Inferior parietal cortex (tissue), 1 donor: ENCODE measurements around the gene EIPR1.
A peak's percentile ranks its signal among the peaks of the same experiment; 100 is the strongest.

Source experiments
- DNase-seq: peaks from one replicate; pipeline ENCODE4 v3.0.0-alpha.2; 2016; ENCODE audit errors: extremely low spot score

The EIPR1 gene

DNA sequence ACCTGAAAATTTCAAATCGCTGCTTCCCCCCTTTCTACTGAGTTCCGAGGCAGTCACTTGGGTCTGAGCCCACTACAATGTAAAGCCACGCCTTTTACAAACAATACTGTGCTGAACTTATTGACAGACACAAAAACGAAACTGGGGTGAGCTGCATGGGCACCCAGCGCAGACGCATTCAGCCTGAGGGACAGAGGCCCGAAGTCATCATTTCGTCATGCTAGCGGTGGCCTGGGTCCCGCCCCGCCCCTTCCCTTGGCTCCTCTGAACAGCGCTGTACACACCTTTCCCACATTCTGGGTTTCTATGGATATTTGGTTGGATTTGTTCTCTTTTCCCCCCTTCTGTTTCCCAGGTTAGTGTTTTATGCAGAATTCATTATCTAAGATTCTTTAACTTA lies 71.7 kb downstream of the EIPR1 start:
- DNase-seq: no peak

DNA sequence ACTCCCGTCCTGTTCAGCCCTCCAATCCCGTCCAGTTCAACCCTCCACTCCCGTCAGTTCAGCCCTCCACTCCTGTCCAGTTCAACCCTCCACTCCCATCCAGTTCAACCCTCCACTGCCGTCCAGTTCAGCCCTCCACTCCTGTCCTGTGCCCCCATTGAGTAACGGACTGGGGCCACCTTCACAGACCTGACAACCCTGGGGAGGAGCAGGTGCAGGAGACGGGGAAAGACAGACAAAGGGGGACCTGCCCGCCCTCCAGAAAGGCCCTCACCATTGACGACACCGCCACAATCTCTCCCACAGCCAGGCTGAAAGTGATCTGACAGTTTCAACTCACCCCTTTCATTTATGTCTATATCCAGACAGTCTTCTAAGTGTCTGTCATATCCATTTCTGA lies 72.2 kb downstream of the EIPR1 start:
- DNase-seq: no peak

DNA sequence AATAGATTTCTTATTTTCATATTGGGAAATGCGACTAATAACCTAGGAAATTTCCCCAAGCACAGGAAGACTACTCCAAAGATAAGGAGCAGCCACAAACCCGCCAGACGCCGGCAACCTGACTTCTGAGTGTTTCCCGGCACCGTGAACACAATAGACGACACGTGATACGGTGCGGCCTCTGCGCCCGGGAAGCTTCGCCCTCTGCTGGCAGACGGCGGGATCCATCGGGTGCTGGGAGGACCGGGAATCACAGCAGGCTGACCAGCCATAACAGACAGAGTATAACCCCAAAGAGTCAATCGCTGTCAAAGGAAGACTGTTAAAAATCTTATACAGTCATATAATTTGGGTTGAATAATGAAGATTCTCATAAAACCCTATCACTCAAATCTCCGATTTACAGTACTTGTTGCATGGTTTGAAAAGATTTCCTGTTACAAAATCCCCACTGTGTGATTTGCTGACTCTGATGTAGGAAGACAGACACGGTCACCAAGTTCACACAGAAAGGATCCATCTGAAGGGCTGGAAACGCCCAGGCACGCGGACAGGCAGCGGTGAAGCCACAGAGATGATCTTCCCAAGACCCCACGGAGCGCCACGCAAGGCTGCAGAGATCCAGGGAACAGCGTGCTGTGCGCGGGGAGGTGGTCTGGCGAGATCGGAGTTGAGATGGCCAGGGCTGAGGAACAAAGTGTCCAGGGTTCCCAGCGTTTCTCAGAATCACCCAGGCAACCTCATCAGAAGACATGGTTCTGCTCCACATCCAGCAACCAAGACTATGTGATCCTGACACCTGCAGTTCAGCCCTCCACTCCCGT lies 73.8 kb downstream of the EIPR1 start:
- peak; percentile 94 for DNase-seq

DNA sequence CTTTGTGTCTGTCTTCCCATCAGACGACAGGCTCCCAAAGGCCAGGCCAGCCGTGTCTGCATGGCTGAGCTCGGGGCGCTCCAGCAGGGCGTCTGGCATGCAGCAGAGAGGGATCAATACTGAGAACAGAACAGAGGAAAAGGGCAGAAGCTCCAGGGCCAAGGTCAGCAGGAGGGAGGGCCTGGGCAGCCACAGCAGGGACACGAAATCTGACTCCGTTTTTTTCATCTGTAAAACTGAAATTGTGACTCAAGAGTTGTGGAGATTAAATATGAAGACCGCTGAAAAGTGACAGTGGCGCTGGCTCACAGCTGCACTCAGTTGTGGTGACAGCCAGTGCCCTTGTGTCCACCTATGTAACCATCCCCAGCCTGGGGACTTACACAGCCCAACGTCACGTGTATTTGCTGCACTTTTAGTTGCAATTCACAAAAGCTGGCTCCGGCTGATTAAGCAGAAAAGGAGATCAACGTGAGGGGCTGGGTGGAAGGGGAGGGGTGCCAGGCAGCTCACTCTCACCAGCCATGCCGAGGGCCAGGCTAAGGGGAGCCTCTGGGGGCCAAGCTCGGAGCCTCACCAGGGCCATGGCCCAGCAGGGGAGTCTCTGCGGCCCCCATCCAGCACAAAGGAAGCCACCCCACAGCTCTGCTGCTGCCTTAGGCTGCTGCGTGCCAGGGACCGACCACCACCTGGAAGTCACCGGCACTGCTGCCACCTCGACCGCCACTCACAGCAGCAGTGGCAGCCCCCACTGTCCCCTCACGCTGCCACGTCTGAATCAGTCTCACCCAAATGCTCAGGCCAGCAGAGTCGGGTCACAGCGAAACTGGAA lies 74.7 kb downstream of the EIPR1 start:
- no peak for DNase-seq

DNA sequence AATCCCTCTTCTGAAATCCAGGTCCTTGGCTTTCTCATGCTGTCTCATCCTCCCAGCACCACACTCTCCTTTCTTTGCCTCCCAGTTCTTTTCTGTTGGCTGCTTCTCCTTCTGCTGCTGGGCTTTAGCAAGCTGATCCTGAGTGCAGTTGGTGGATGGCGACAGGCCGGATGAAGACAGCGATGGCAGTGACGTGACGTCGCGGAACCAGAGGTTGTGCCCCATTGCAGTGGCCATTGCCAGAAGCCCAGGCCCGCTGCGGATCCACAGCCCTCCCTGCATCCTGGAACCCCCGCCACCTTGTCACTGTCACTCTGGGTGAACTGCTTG lies 75.2 kb downstream of the EIPR1 start:
- DNase-seq: no peak

DNA sequence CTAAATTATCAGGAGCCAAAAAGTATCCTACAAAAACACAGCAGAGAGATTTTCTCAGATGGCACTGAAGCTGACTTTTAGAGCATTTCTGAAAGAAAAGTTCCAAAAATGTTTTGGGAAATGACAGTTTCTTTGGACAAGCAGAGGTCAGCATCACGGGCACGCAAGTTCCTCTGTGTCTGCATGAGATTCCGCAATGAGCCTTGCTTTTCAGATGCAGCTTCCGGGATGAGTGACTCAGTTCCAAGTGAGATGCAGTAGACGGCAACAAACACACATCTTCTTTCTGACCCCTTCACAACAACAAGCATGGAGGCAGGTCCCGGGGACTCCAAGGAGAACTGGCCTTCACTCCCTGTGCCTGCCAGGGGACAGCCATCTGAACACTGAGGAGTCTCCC lies 76.6 kb downstream of the EIPR1 start:
- DNase-seq: no peak

DNA sequence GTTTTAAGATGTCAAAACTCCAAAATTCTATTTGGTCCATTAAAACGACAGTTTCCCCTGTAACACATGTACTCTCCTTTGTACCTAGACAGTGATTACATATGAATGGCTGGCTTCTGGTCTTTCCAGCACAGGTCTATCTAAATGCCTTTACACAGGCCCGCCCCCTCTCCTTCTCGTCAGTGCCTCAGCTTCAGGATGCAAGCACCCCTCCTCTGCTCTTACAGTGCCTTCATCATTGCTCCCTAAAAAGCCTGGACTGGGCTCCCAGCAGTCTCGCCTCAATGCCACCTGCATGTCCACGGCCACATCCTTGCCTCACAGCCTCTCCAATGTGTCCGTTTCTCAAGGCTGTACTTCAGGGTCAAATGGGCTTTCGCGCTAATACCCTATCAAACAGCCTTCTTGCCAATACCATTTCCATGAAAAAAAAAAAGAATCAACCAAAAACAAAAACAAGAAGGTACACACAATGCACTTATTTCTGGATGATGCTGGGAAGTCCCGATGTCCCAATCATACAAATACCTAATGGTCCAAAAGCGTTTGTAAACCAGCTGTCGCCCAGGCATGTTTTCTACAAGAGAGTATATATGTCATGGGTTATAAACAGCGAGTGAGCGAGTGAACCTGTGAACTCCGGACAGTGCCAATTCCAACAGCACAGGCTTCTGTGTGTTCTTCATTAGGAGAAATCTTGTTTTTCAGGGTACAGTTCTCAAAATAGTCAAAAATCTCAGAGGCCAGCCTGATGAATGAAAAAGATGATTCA lies 77.2 kb downstream of the EIPR1 start:
- no peak for DNase-seq

DNA sequence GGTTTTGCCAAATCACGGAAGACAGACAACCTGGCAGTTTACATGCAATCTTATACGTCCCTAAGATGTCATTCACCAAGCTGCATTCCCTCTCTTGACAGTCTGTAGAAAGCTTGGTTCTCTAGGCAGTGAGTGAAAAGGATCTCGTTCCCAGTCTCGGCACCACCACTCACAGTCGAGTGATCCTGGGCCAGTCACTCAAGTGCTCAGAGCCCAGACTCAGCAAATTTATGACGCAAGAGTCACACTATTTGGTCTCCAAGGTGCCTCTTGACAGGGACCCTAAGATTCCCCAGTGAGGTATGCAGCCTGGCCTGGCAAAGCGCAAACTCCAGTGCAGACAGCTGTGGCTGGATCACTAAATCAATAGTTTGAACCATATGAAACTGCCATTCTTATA lies 77.9 kb downstream of the EIPR1 start:
- DNase-seq: no peak

DNA sequence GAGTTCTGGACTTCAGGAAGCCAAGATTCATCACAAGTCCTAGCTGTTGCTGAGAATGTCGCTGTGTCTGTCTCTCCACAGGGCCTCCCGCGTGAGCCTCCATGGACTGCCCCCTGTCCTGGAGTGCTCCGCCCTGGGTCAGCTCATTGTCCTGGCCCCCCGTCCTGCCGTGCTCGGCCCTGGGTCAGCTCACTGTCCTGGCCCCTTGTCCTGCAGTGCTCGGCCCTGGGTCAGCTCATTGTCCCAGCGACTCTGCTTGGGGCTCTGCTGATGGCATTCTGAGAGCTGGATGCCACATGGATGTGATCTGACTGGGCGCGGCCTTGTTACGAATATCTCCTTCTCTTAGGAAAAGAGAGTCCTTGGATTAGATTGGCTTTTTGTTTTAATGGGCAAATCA lies 78.5 kb downstream of the EIPR1 start:
- no peak for DNase-seq

DNA sequence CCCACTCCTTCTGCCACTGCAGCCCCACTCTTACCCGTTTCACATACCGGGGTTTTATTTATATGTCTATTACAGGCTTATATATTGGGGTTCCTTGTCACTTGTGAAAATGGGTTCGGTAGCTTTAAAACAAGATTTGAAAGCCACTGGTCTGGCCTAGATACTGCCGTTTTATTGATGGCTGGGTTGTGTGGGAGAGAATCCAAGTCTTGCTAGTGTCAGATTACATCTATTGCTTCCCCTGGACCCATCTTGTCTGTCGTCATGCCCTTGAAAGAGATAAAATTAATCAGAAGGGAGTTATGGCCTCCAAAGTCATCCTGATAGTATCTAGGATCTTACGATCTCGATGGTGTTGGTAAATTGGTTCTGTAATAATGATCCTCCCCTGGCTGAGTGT lies 79.4 kb downstream of the EIPR1 start:
- no peak for DNase-seq

DNA sequence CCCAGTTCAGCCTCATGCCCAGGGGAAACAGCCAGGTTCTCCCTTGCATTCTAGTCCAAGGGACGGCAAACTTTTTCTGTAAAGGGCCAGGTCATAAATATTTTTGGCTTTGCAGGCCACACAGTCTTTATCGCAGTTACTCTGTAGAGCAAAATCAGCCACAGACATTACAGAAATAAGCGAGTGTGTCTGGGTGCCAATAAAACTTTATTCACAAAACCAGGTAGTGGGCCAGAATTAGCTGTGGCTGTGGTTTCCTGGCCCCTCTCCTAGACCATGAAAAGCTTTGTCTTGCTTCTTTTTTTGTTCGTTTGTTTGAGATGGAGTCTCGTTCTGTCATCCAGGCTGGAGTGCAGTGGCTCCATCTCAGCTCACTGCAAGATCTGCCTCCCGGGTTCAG lies 80.1 kb downstream of the EIPR1 start:
- DNase-seq: no peak

DNA sequence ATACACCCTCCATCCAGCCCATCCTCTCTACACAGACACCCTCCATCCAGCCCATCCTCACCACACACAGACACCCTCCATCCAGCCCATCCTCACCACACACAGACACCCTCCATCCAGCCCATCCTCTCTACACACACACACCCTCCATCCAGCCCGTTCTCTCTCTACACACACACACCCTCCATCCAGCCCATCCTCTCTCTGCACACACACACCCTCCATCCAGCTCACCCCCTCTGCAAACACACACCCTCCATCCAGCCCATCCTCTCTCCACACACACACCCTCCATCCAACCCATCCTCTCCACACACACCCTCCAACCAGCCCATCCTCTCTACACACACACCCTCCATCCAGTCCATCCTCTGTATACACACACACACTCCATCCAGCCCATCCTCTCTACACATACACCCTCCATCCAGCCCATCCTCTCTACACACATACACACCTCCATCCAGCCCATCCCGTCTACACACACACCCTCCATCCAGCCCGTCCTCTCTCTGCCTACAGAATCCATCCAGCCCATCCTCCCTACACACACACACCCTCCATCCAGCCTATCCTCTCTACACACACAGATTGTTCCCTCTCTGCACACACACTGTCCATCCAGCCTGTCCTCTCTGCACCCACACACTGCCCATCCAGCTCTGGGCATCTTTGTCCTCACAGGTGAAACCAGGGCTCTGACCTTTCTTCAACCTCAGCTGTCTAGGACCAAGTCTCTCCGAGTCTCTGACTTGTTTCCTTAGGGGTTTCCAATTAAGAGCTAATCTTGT lies 81.2 kb downstream of the EIPR1 start:
- DNase-seq: no peak

DNA sequence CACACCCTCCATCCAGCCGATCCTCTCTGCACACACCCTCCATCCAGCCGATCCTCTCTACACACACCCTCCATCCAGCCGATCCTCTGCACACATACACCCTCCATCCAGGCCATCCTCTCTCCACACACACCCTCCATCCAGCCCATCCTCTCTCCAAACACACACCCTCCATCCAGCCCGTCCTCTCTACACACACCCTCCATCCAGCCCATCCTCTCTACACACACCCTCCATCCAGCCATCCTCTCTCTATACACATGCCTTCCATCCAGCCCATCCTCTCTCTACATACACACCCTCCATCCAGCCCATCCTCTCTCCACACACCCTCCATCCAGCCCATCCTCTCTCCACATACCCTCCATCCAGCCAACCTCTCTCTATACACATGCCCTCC lies 83.1 kb downstream of the EIPR1 start:
- DNase-seq: no peak

DNA sequence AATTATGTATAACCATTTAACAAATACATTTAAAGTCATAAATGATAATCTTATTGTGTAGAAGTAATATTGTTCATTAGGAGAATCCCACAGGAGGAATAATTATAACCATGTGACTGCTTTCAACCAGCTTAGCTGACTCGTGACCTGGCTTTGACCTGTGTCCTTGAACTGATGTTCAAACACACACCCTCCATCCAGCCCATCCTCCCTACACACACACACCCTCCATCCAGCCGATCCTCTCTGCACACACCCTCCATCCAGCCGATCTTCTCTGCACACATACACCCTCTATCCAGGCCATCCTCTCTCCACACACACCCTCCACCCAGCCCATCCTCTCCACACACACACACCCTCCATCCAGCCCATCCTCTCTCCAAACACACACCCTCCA lies 83.5 kb downstream of the EIPR1 start:
- no peak for DNase-seq

DNA sequence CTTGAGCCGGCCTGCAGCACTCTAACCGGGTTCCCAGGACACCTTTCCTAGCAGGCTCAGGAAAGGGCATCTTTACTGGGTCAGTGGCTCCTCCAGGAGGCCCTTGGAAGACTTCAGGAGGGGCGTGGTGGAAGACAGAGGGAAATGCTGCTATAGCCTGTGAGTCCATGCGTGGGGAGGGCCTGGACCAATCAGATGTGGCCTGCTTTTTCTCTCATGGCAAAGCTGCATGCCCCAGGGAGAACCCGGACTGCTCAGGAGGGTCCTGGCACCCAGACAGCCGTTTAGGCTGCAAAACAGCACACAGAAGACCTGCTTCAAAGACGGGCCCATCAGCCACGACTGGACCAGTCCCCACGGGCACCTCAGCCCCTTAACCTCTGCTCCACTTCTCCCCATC lies 84.4 kb downstream of the EIPR1 start:
- DNase-seq: no peak

DNA sequence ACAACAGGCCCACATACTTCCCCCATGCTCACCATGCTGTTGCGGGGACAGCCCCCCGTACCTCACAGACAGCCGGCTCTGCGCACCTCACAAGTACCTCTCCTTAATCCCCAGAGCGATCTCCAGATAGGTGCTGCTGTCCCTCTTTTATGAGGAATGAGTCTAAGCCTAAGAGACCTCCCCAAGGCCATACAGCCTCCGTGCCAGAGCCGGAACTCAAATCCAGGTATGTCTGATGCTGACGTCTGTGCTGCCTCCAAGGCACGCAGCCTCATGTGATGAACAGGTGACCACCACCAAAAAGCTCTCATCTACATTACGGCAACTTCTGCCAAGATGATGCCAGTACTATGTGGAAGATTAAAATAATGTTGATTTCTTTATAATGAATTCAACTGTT lies 85.2 kb downstream of the EIPR1 start:
- DNase-seq: no peak

DNA sequence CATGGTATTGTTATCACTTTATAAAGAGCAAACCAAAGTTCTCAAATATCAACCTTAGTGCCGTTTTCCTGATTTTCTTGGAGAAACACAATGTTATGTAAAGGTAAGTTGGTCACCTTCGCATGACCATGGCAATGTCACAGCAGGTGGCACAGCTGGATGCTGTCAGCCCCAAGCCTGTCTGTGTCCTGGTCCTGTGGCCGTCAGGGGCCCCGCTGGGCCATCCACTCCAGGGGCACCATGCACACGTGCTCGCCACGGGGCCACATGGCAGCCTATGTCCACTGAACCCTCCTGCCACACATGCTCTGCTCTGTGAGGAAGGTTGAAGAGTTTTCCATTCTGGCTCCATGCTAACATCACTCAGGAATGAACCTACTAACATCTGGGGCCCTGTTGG lies 85.9 kb downstream of the EIPR1 start:
- DNase-seq: no peak

DNA sequence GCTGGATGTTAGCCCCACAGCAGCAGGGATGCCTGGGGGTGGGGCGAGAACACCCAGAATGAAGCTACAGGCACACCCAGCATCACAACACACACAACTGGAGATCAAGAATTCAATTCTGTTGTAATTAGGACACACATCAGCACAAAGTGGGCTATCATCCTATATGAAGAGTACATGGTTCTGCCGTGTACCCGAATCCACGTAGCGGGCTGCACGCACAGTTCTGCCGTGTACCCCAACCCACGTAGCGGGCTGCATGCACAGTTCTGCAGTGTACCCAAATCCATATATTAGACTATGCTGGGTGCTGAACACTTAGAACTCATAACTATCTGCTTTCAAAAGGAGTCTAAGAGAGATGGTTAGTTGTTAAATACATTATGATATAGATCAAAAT lies 86.5 kb downstream of the EIPR1 start:
- DNase-seq: no peak

DNA sequence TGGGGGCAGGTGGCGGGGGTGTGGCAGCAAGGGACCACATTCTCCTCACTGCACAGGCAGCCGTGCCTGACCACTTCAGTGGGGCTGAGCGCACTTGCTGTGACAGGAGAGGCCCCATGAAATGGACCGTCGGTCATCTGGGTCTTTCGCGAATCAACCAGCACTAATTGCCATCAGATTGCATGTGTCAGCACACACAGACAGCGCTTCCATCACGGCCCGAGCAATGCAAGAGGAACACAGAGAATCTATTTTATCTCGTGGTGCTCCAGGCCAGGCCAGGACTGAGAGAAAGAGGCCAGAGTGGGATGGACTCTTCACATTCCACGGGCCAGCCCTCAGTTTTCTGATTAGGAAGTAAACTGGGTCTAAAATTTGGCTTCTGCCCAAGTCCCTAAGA lies 87.0 kb downstream of the EIPR1 start:
- DNase-seq: no peak

DNA sequence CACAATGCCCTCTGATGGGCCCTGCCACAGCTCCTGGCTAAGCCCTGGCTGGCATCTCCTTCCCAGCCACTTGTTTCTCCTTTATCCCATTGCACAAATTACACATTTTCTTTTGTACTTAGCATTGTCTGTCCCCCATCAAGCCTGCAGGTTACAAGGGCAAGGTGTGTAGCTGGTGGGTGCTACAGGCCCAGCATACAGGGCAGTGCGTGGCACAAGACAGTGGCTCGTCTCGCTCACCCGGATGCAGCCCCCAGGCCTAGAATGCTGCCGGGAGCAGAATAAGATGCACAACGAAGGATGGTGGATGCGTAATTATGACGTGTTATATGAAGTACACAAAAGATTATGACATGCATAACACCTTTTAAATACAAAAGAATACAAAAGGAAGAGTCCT lies 87.6 kb downstream of the EIPR1 start:
- DNase-seq: no peak

DNA sequence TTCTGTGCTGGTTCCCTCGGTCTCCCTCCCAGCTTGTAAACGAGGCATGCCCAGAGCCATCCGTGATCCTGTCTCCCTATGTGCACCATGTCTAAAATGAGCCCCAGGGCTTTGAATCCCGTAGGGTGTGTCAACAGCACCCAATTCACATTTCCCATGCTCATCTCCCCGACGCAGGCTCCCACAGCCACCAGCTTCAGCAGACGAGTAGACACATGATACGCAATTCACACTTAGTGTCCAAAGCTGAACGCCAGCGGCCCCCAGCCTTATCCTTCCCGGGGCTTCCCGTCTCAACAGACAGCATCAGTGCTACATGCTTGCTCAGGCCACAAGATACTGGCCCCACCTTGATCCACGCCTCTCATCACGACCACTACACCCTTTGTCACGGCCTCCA lies 88.1 kb downstream of the EIPR1 start:
- no peak for DNase-seq

DNA sequence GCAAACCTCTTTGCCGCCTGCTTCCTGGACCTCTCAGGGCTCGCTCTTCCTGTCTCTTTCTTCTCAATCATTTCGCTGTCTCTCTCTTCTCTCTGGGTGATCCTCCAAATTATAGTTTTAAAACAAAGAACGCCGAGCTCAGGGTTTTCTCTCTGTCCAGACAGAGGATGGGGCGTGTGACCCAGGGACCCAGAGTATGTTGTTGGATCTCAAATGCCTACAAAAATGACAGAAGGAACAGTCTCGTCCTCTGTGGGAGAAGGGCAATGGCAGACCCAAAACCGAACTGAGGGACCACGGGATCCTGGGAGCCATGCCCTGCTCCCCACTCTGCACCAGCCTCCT lies 88.5 kb downstream of the EIPR1 start:
- no peak for DNase-seq
